HL-60 (cell line): ENCODE results near the gene PSMD1.

ENCODE experiments used
- CTCF ChIP-seq: IDR thresholded peaks from one replicate; pipeline ENCODE4 v1.5.1; 2011; ENCODE audit warnings: low read length, control low read depth, inconsistent platforms; ENCODE audit not compliant: insufficient read depth
- GABPA ChIP-seq: IDR thresholded peaks from 2 replicates; pipeline ENCODE4 v1.6.1; 2012; ENCODE audit warnings: low read depth
- POLR2AphosphoS5 ChIP-seq: IDR thresholded peaks from 2 replicates; pipeline ENCODE4 v1.6.1; 2012; ENCODE audit warnings: low read depth

- TF ChIP-seq CTCF (no peak), POLR2AphosphoS5 (no peak), GABPA (no peak)
Measured at GRCh38 chr2:231133365-231134099, 76.9 kb downstream of the PSMD1 start.
